Stimulated activated CD4-positive, alpha-beta T cell treated with anti-CD3 and anti-CD28 coated beads, Interleukin-1b, Interleukin-23, amount 100 ng/mL, for 1 hour (primary cell): Measurements from ENCODE around the gene PEAK3.

Experiments
- DNase-seq, 2 donors: peaks; one replicate each; pipeline ENCODE4 v3.0.0-alpha.2; 2020; ENCODE audit warnings: low read depth in 2 of 2

Gene PEAK3

DNA sequence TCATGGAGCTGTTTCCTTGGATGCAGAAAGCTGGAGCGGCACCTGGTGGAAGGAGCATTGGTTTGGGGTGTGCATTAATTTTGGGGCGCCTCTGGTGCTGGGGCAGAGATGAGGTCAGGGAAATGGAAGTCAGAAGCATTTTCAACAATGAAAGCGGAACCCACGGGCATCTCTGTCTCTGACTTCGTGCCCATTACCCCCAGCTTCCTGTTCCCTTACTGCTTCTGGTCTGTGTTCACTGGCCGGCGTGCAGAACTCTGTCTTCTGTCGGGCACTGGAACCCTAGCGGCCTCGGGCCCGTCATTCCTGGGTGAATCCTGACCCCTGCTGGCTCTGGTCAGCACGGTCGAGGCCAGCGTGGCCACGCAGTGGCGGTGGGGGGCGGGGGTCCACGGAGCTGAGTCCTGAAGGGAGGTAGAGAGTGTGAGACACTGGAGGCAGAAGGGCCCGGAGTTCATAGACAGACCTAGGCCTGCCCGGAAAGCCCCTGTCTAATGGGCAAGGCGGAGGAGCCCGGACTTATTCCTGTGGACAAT, 33.9 kb upstream of the PEAK3 start:
- no peak for DNase-seq

DNA sequence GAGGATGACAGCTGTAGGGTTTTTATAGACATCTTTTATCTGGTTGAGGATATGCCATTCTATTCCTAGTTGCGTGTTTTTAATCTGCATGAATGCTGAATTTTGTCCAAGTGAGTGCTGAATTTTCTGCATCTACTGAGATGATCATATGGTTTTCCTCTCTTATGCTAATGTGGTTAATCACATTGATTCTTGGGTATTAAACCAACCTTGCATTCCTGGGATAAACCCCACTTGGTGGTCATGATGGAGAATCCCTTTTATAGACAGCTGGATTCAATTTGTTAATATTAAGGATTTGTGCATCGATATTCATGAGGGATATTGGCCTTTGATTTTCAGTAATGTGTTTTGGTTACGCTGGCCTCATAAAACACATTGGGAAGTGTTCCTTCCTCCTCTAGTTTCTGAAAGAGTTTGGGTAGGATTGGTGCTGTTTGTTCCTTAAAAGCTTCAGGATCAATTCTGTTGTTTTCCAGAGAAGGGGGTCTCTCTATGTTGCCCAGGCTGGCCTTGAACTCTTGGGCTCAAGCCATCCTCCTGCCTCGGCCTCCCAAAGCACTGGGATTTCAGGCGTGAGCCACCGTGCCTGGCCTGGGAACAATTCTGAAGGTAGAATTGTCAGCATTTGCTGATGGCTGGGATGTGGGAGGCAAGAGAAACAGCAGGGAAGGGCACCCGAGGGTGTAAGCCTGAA, 33.3 kb upstream of the PEAK3 start:
- DNase-seq, result no peak

DNA sequence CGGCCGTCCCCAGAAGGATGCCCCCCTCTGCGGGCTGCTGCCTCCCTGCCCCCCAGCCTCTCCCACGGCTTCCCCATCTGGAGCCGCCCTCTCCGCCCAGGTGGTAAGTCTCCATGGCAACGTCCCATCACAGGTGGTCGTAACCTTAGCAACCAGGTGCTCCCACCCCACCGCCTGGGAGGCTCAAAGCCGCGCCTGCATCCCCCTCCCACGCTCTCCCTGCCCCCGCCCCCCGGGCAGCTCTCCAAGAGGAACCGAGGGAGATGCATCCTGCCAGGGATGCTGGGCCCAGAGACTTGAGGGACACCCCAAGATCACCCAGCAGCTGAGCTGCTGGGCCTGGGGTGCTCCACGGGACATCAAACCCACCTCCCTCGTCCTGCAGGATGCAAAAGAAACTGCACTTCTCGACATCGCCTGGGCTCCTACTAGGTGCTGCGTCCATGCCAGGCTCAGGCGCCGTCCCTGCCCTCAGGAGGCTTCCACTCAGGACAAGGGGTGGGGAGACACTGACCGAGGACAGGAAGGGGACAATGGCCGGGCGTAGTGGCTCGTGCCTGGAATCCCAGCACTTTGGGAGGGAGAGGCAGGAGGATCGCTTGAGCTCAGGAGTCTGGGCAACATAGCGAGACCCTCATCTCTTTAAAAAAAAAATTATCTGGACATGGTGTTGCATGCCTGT, 31.0 kb upstream of the PEAK3 start:
- DNase-seq, result no peak

DNA sequence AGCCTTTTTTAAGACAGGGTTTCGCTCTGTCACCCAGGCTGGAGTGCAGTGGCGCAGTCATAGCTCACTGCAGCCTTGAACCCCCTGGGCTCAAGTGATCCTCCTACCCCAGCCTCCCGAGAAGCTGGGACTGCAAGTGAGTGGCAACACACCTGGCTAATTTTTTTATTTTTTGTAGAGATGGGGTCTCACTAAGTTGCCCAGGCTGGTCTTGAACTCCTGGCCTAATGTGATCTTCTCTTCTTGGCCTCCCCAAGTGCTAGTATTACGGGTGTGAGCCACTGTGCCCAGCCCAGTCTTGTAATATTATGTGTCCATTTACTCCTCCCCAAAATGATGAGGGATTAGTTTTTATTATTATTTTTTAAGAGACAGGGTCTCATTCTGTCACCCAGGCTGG, 29.1 kb upstream of the PEAK3 start:
- no peak for DNase-seq

DNA sequence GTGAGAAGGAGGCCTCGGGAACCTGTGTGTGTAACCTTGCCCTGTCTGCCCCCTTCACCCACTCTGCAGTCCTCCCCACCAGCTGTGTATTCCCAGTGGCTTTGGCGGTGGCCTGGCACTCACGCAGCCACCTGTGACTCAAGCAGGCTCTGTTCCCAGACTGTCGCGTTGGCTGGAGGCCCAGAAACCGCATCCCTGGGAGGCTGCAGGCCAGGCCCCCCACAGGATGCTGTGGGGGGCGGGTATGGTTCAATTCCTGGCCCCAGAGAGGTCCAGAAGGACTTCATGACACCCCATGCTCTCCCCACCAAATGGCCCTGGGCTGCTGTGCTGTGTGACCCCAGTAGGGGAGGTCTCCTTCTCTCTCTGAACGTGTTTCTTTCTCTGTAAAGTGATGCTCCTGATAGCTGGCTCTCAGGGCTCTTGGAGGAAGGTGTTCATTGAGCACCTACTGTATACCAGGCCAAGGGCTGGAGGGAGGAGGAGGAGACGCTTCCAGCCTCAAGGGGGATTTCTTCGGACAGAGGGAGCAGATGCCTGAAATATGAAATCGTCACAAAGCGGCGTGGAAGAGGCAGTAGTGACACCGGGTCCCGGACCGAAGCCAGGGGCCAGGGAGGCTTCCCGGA, 27.9 kb upstream of the PEAK3 start:
- DNase-seq, result no peak

DNA sequence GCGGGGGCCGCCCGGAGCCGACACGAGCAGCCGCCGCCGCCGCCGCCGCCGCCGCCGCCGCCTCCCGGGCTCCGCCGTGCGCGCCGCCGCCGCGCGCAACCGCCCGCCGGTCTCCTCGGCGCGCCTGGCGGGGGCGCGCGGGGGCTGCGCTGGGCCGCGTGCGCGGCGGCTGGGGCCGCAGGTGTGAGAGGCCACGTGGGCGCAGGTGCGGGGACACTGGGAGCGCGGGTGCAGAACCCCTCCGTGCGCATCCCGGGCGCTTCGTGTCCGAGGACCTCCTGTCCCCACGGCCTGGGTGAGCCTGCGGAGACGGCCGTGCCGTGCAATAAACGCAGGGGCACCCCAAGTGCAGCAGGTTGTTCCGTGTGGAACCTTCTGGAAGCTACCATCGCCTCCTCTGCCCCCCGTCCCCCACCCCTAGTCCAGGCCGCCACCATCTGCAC, 26.2 kb upstream of the PEAK3 start, which contains the start of gene LINGO3:
Gene LINGO3 (minus strand): TSS at position 41 of the 443 bp plus-strand sequence. CDS start 16,378 bp downstream, outside the sequence.
- no peak for DNase-seq

DNA sequence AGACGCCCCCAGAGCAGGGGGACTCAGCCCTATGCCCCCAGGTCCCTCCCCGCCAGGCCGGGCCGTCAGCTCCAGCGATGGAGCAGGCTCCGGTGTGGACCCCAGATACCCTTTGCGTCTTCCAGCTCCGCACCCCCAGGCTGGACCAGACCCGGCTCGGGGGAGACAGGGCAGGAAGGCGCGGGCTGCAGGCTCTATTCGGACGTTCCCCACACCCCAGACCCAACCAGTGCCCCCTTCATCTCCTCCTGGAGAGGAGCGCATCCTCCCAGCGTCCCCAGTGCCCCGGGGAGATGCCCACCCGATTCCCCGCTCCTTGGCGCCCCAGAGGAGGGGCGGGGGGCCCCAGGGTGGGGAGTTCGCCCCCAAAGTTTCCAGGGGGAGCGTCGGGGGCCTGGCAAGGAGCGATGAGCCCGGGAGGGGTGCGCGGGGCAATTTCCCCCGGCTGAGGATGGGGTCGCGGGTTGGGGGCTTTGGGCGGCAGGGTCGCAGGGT, 25.6 kb upstream of the PEAK3 start:
- DNase-seq, result no peak

DNA sequence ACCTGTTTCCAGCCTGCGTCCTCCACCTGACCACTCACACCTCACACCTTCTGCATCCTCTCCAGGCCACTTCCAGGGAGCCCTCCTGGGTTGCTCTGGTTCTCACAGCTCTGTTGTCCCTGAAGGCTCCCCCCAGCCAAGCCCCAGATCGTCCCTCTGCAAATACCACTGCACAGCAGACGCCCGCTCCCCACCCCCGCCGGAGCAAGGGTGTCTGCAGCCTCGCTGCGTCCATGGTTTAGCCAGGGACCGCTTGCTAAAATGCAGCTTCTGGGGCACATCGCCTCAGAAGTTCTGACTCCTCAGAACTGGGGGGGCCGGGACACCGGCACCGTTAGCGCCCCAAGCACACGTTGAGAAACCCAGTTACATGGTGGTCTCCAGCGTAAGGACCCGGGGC, 25.0 kb upstream of the PEAK3 start:
- DNase-seq, result no peak

DNA sequence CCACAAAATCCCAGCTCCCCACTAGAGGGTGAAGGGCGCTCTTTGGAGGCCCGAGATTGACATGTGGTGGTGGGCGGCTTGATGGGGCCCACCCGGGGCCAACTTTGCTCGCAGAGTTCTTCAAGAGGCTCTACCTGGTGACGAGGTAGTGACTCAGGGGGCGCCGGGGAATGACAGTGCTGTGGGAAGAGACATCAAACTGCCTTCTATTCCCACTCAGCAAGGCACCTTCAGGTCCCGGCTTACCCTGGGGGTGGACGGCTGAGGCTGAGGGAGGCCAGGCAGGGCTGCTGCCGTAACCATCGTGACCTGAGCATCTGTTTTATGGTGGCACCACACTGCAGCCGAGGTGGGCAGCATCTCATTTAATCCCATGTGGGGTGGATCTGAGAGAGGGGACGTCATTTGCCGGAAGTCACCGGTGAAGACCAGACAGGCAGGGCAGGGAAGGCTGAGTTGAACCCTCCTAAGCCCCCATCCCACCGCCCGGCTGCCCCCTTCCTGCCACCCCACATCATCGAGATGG, 24.4 kb upstream of the PEAK3 start:
- no peak for DNase-seq

DNA sequence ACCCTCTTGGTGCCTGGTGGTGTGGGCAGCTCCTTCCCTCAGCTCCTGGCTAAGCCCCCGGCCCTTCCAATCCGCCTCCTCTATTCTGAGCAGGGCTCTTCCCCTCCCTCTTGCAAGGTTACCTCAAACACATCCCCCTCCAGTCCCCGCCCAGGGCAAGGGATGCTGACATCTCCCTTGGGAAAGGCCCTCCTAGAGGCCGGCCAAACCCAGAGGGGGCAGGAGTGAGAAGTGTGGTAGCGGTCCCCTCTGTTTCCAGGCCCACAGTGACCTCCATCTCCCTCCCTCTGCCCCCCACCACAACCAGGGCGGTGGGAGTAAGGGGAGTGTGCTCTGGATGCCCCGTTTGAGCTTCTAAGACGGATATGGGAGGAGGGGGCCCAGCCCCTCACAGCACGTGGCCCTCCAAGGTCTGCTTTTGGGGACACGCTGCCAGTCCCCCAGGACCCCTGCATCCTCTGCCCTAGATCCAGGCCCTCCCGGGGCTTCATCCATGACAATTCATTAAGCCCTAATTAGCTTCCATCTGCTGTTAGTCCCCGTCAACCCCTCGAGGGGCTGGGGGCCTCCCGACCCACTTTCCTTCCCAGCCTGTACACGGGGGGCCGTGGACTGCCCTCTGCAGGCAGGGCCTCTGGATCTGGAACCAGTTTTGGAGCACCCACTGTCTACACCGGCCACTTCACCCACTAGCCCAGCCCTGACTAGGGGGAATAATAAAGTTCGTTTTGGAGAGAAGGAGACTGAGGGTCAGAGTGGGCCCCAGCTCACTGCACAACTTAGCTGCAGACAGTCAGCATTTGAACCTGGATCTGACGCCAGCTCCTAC, 23.7 kb upstream of the PEAK3 start:
- DNase-seq, result no peak

DNA sequence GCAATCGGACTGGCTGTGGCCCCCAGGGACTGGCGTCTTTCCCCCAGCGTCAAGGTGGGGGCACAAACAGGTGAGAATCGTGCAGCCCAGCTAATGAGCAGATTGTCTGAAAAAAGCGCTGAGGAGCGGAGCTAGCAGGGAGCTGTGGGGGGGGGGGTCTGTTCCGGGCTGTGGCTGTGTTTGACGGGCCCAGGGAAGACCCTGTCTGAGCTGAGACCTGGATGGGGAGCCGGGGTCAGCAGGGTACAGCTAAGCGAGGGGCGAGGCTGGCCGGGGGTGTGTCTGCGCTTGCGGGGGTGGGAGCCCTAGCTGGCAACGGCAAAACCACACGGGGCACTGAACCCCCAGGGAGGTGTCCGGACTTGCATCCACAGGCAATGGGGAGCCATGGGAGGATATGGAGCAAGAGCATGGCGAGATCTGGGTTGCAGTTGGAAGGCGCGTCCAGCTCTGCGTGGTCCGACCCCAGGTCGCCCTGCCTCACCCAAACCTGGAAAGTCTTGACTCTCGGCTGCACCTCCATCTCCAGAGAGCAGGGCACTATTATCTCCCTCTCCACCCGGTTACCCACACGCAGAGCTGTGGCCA, 21.3 kb upstream of the PEAK3 start:
- DNase-seq, result no peak

DNA sequence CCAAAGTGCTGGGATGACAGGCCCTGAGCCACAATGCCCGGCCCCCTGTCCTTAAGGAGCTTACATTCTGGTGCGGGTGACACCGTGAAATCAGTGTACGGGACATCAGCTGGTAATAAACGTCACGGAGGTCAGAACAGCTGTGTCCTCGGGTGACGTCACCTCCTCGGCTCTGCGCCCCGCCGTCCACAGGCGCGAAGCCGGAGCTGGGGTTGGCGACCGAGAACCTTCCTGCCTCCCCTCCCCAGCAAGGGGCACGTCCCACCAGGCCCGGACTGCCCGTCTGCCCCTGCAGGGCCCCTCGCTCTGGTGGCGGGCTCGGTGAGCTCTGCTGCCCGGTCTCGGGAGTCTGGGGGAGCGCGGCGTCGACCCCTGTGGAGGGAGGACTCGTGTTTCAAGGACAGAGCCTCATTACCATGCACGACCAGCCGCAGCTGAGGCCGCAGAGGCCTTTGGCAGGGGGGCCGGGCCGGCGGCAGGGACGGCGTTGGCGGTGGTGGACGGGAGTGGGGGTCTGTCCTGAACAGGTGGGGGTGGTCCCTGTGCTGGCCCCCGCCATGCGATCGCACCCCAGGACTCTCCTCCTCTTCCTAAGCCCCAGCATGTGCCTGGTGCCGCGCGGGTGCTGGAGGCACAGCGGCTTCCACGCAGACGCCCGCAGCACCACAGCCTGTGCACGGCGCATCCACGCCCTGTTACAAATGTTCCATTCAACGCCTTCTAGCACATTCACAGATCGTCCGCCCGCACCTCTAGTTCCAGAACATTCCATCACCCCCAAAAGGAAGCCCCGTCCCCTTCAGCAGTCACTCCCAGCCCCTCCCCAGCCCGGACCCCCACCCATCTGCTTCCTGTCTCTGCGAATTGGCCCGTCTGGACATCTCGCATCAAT, 20.6 kb upstream of the PEAK3 start:
- DNase-seq, result no peak

DNA sequence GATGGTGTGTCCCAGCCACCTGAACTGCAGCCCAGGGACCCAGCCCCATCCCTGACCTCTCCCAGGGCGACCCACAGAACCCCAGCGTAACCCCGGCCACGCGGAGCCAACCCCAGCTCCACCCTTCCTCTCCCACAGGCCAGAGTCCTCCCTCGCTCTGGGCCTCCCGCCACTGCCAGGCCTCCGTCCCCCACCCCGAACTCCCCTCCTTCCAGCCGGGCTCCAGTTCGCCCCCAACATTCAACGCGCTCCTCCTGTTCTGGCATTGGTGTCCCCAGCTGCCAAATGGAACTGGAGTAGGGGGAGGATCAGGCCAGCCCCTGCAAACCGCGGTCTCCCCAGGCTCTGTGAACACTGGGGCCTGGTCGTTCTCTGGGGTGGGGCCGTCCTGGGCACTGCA, 18.6 kb upstream of the PEAK3 start:
- no peak for DNase-seq

DNA sequence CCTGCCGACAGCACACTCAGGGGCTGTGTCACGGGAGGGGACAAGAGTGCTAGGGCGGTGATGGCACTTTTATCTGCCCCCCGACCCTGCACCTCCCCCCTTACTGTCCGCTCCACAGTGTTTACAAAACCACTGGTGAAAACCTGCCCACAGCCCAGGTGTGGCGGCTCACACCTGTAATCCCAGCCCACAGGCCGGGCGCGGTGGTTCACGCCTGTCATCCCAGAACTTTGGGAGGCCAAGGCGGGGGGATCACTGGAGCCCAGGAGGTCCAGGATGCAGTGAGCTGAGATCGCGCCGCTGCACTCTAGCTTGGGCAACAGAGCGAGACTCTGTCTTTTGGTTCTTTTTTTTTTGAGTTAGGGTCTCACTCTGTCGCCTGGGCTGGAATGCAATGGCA, 14.2 kb upstream of the PEAK3 start:
- DNase-seq, result no peak

DNA sequence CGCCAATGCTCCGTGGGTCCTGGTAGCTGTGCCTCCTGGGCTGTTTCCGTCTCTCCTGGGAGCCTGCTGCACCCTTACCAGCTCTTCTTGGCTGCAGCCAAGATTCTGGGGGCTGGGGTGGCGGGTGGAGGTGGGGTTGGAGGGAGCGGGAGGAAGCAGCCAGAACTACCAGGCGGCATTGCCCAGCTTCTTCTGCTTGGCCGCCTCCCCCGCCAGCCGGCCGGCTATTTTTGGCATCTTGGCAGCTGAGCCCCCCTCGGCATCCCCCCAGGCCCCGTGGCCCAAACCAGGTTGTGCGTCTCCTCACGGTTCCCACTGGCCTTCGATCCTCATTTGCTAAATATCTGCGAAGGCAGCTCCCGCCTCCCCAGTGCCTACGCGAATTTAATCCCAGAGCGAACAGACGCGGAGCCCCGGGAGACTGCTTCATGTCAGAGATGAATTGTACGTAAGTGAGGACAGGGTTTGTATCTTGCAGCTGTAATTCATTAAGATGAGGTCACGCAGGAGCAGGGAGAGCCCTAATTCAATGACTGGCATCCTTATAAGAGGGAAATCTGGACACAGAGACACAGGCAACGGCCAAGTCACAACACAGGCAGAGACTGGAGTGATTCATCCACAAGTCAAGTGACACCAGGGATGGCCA, 12.8 kb upstream of the PEAK3 start:
- DNase-seq, result no peak

DNA sequence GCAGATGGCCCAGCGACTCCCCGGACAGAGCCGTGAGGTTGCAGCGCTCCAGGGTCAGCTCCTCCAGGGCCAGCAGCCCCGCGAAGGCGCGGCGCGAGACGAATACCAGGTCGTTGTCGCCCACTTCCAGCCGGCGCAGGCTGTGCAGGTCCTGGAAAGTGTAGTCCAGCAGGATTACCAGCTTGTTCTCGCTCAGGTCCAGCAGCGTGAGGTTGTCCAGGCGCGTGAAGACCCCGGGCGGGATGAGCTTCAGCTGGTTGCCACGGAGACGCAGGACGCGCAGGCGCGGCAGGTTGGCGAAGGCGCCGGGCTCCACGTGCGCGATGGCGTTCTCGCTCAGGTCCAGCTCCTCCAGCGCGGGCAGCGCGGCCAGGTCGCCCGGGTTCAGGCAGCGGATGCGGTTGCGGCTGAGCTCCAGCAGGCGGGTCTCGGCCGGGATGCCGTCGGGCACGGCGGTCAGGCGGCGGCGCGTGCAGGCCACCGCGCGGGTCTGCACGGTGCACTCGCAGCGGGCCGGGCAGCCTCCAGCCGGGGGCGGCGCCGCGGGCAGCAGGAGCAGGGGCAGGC, 9.3 kb upstream of the PEAK3 start:
- no peak for DNase-seq

DNA sequence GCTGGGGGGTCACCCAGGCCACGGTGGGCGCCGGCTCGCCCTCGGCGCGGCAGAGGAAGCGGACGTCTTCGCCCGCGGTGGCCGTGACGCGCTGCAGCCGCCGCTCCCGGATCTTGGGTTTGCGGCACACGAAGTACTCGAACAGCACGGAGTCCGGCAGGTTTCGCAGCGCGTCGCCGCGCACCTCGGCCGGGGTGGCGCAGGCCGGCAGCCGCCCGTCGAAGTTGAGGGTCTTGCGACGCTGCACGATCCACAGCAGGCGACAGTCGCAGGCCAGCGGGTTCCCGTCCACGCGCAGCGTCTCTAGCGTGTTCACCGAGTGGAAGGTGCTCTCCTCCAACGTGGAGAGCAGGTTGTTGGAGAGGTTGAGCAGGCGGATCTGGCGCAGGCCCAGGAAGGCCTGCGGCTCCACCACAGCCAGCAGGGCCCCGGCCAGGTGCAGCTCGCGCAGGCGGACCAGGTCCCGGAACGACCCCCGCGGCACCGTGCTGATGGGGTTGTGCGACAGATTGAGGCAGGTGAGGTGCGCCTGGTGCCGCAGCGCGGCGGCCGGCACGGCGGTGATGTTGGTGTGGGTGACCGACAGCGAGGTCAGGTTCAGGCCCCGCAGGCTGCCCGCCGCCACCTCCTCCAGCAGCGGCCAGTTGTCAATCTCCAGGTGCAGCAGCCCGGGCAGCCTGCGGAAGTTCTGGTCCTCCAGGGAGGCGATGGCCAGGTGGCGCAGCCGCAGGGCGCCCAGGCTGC, 8.6 kb upstream of the PEAK3 start:
- no peak for DNase-seq

DNA sequence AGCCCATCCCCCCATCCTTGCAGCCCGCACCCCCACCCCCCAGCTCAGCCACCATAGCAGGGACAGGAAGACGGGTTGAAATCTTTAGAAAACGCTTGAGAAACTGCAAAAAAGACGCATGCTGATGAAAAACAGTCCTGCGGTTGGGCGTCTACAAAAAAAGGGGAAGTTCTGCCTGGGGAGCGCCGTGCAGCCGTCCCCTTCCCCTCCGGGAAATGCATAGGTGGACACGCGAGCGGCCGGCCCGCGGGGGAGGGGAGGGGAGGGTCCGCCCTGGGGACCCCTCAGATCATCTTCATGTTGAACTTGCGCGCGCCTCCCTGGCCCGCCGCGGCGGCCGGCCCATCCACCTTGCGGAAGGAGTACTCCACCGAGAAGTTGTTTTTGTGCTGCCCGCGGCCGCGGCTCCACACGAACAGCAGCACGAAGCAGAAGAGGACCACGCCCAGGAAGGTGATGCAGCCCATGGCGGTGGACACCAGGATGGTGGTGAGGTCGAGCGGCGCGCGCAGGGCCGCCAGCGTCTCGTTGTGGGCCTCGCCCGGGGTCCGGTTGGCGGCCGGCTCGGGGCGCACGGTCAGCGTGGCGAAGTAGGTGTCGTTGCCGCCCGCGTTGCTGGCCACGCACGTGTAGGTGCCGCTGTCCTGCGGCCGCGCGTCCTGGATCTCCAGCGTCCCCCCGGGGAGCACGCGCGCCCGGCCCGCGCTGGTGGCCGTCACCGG, 7.9 kb upstream of the PEAK3 start:
- no peak for DNase-seq
